HCEC 1CT (cell line): ENCODE data around the gene PCDHGA7.
"Not testable (repeated sequence)": the region's sequence is repeated elsewhere in the genome, so short reads cannot be mapped to it uniquely, and the experiment has no call there.

Source experiments
- DNase-seq: peaks from one replicate; pipeline ENCODE4 v3.0.0-alpha.2; 2017

Gene PCDHGA7

DNA sequence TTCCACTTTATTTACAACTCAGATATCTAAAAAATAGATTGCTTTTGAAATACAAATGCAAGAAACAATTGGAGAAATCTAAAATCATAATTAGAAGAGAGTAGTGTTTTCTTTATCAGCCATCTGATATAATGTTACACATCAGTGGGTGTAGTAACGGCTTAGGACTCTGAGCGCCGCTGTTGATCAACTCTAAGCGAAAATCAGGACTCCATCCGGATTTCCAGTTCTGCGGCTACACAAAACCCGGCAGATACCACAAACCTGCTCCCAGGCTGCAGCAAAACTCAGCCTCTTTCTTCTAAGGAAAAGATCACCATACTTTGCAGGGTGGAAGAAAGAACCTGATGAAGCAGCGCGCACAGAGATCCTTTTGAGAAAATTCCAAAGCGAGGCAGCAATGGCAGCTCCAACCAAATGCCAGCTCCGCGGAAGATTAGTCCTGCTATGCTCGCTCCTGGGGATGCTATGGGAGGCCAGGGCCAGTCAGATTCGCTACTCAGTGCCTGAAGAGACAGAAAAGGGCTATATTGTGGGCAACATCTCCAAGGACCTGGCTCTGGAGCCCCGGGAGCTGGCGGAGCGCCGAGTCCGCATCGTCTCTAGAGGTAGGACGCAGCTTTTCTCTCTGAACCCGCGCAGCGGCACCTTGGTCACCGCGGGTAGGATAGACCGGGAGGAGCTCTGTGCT lies 20.2 kb downstream of the PCDHGA7 start, which contains the start of gene PCDHGA9:
Gene PCDHGA9 (plus strand): TSS at position 226 of the 691 bp plus-strand sequence. CDS start 175 bp downstream, at position 401.
- peak; percentile 42 for DNase-seq

DNA sequence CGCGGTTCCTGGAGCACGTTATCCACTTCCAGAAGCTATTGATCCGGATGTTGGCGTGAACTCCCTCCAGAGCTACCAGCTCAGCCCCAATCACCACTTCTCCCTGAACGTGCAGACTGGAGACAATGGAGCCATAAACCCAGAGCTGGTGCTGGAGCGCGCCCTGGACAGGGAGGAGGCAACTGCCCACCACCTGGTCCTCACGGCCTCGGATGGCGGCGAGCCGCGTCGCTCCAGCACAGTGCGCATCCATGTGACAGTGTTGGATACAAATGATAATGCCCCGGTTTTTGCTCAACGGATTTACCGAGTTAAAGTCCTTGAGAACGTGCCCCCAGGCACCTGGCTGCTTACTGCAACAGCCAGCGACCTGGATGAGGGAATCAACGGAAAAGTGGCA lies 20.8 kb downstream of the PCDHGA7 start:
- no peak for DNase-seq

DNA sequence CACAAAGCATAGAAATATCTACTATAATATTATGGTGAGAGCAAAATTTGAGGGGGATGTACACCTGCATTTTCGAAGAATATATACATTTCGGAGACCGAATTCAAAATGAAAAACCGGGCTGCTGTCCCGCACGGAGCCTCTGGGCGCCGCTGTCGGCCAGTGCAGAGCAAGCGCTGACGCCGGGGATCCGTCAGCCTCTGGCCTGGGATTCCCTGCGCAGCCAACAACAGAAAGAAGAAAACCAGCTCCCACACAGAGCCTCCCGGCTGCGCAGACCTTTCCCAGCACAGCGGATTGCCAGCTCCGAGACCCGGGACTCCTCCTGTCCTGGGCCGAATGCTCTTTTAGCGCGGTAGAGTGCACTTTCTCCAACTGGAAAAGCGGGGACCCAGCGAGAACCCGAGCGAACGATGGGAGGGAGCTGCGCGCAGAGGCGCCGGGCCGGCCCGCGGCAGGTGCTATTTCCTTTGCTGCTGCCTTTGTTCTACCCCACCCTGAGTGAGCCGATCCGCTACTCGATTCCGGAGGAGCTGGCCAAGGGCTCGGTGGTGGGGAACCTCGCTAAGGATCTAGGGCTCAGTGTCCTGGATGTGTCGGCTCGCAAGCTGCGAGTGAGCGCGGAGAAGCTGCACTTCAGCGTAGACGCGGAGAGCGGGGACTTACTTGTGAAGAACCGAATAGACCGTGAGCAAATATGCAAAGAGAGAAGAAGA lies 25.4 kb downstream of the PCDHGA7 start, which contains the start of gene PCDHGB6:
Gene PCDHGB6 (plus strand): TSS at position 232 of the 716 bp plus-strand sequence. CDS start 182 bp downstream, at position 414.
- not testable (repeated sequence) for DNase-seq

DNA sequence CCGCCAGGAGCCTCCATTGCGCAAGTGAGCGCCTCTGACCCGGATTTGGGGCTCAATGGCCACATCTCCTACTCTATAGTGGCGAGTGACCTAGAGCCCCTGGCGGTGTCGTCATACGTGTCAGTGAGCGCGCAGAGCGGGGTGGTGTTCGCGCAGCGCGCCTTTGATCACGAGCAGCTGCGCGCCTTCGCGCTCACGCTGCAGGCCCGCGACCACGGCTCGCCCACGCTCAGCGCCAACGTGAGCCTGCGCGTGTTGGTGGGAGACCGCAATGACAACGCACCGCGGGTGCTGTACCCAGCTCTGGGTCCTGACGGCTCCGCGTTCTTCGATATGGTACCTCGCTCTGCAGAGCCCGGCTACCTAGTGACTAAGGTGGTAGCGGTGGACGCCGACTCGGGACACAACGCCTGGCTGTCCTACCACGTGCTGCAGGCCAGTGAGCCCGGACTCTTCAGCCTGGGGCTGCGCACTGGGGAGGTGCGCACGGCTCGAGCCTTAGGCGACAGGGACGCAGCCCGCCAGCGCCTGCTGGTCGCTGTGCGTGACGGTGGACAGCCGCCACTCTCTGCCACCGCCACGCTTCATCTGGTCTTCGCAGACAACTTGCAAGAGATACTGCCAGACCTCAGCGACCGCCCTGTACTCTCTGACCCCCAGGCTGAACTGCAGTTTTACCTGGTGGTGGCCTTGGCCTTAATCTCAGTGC lies 27.2 kb downstream of the PCDHGA7 start:
- DNase-seq: no peak

DNA sequence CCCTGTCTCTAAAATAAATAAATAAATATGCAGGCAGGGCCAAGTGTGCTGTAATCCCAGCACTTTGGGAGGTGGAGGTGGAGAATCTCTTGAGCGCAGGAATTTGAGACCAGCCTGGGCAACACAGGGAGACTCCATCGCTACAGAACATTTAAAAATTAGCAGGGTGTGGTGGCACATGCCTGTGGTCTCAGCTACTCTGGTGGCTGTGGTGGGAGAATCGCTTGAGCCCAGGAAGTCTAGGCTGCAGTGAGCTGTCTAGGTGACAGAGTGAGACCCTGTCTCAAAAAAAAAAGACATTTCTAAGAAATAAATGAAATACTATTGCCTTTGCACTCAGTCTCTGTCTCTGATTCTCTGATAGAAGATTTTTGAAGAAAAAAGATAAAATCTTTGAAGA lies 29.0 kb downstream of the PCDHGA7 start:
- DNase-seq: no peak

DNA sequence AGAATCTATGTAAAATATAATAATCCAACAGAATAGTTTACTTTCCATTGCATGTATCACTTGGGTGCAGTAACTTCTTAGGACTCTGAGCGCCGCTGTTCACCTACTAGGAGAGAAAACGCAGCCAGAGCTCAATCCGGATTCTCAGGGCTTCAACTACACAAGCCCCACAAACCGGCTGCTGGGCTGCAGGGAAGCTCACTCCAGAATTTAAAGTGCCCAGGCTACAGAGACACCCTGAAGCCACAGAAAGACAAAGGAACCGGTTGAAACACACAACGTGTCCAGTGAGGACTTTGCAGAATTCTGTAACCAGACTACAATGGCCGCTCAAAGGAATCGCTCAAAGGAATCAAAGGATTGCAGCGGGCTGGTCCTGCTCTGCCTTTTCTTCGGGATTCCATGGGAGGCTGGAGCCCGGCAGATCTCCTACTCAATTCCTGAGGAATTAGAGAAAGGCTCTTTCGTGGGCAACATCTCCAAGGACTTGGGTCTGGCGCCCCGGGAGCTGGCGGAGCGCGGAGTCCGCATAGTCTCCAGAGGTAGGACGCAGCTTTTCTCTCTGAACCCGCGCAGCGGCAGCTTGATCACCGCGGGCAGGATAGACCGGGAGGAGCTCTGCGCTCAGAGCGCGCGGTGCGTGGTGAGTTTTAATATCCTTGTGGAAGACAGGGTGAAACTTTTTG lies 30.5 kb downstream of the PCDHGA7 start, which contains the start of gene PCDHGA10:
Gene PCDHGA10 (plus strand): TSS at position 134 of the 686 bp plus-strand sequence. CDS start 189 bp downstream, at position 323.
- DNase-seq: peak; percentile 73

DNA sequence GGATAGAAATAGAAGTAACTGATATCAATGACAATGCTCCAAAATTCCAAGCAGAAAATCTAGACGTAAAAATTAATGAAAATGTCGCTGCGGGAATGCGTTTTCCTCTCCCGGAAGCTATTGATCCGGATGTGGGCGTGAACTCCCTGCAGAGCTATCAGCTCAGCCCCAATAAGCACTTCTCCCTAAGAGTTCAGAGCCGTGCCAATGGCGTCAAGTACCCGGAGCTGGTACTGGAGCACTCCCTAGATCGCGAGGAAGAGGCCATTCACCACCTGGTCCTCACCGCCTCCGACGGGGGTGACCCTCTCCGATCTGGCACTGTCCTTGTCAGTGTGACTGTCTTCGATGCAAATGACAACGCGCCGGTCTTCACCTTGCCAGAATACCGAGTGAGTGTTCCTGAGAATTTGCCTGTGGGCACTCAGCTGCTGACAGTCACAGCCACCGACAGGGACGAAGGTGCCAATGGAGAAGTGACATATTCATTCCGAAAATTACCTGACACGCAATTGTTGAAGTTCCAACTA lies 31.1 kb downstream of the PCDHGA7 start:
- DNase-seq: no peak

DNA sequence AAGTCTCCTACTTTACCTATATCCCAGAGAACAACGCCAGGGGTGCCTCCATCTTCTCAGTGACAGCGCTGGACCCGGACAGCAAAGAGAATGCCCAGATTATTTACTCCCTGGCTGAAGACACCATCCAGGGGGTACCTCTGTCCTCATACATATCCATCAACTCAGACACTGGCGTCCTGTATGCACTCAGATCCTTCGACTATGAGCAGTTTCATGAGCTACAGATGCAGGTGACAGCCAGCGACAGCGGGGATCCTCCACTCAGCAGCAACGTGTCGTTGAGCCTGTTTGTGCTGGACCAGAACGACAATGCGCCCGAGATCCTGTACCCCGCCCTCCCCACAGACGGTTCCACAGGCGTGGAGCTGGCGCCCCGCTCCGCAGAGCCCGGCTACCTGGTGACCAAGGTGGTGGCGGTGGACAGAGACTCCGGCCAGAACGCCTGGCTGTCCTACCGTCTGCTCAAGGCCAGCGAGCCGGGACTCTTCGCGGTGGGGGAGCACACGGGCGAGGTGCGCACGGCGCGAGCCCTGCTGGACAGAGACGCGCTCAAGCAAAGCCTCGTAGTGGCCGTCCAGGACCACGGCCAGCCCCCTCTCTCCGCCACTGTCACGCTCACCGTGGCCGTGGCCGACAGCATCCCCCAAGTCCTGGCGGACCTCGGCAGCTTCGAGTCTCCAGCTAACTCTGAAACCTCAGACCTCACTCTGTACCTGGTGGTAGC lies 32.2 kb downstream of the PCDHGA7 start:
- not testable (repeated sequence) for DNase-seq

DNA sequence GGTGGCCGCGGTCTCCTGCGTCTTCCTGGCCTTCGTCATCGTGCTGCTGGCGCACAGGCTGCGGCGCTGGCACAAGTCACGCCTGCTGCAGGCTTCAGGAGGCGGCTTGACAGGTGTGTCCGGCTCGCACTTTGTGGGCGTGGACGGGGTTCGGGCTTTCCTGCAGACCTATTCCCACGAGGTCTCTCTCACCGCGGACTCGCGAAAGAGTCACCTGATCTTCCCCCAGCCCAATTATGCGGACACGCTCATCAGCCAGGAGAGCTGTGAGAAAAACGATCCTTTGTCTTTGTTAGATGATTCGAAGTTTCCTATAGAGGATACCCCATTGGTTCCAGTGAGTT lies 32.7 kb downstream of the PCDHGA7 start:
- DNase-seq: not testable (repeated sequence)

DNA sequence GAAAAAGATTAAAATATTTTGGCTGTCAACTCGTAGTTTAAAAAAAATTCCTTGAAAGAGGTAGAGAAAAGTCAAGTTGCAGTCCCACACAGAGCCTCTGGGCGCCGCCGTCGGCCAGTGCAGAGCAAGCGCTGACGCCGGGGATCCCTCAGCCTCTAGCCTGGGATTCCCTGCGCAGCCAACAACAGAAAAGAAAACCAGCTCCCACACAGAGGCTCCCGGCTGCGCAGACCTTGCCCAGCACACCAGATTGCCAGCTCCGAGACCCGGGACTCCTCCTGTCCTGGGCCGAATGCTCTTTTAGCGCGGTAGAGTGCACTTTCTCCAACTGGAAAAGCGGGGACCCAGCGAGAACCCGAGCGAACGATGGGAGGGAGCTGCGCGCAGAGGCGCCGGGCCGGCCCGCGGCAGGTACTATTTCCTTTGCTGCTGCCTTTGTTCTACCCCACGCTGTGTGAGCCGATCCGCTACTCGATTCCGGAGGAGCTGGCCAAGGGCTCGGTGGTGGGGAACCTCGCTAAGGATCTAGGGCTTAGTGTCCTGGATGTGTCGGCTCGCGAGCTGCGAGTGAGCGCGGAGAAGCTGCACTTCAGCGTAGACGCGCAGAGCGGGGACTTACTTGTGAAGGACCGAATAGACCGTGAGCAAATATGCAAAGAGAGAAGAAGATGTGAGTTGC lies 35.1 kb downstream of the PCDHGA7 start, which contains the start of gene PCDHGB7:
Gene PCDHGB7 (plus strand): TSS at position 184 of the 679 bp plus-strand sequence. CDS start 183 bp downstream, at position 367.
- DNase-seq: peak; percentile 70

DNA sequence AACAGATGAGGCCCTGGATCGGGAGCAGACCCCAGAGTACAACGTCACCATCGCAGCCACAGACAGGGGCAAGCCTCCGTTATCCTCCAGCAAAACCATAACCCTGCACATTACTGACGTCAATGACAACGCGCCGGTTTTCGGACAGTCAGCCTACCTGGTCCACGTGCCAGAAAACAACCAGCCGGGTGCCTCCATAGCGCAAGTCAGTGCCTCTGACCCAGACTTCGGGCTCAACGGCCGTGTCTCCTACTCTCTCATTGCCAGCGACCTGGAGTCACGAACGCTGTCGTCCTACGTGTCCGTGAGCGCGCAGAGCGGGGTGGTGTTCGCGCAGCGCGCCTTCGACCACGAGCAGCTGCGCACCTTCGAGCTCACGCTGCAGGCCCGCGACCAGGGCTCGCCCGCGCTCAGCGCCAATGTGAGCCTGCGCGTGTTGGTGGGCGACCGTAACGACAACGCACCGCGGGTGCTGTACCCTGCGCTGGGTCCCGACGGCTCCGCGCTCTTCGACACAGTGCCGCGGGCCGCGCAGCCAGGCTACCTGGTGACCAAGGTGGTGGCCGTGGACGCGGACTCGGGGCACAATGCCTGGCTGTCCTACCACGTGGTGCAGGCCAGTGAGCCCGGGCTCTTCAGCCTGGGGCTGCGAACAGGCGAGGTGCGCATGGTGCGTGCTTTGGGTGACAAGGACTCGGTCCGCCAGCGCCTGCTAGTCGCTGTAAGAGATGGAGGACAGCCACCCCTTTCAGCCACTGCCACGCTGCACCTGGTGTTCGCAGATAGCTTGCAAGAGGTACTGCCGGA lies 36.7 kb downstream of the PCDHGA7 start:
- DNase-seq: no peak

DNA sequence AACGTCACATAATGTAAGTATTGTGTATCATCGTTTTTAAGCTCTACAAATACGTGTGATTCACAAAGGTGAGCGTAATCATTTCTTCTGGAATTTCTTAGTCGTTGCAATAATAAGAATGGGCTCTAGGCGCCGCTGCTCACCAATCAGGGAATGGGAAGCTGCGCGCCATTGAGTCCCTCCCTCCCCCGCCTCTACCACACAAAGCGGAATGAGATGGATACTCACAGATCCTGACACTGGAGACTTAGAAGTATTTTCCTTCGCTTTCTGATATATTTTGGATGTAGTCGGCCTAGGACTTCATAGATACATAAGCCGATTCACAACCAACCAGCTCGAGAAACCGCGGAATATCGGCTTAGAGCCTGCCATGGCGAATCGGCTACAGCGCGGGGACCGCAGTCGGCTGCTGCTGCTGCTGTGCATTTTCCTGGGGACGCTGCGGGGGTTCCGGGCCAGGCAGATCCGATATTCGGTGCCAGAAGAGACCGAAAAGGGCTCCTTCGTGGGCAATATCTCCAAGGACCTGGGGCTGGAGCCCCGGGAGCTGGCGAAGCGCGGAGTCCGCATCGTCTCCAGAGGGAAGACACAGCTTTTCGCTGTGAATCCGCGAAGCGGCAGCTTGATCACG lies 38.4 kb downstream of the PCDHGA7 start, which contains the start of gene PCDHGA11:
Gene PCDHGA11 (plus strand): TSS at position 197 of the 634 bp plus-strand sequence. CDS start 177 bp downstream, at position 374.
- DNase-seq: peak; percentile 13

DNA sequence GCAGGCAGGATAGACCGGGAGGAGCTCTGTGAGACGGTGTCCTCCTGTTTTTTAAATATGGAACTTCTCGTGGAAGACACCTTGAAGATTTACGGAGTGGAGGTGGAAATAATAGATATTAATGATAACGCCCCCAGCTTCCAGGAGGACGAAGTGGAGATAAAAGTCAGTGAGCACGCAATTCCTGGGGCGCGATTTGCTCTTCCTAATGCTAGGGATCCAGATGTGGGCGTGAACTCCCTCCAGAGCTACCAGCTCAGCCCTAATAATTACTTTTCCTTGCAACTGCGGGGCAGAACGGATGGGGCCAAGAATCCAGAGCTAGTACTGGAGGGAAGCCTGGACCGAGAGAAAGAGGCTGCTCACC lies 38.9 kb downstream of the PCDHGA7 start:
- no peak for DNase-seq

DNA sequence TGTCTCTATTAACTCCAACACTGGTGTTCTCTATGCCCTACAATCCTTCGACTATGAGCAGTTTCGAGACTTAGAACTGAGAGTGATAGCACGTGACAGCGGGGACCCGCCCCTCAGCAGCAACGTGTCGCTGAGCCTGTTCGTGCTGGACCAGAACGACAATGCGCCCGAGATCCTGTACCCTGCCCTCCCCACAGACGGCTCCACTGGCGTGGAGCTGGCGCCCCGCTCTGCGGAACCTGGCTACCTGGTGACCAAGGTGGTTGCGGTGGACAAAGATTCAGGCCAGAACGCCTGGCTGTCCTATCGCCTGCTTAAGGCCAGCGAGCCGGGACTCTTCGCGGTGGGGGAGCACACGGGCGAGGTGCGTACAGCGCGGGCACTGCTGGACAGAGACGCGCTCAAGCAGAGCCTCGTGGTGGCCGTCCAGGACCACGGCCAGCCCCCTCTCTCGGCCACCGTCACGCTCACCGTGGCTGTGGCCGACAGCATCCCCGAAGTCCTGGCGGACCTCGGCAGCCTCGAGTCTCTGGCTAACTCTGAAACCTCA lies 40.3 kb downstream of the PCDHGA7 start:
- no peak for DNase-seq

DNA sequence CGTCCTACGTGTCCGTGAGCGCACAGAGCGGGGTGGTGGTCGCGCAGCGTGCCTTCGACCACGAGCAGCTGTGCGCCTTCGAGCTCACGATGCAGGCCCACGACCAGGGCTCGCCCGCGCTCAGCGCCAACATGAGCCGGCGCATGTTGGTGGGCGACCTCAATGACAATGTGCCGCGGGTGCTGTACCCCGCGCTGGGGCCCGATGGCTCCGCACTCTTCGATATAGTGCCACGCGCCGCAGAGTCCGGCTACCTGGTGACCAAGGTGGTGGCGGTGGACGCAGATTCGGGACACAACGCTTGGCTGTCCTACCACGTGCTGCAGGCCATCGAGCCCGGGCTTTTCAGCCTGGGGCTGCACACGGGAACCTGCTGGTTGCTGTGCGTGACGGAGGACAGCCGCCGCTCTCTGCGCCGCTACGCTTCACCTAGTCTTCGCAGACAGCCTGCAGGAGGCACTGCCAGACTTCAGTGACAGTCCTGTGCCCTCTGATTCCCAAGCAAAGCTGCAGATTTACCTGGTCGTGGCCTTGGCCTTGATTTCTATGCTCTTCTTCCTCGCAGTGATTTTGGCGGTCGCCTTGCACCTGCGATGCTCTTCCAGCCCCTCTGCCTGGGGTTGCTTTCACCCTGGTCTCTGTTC lies 45.4 kb downstream of the PCDHGA7 start:
- no peak for DNase-seq

DNA sequence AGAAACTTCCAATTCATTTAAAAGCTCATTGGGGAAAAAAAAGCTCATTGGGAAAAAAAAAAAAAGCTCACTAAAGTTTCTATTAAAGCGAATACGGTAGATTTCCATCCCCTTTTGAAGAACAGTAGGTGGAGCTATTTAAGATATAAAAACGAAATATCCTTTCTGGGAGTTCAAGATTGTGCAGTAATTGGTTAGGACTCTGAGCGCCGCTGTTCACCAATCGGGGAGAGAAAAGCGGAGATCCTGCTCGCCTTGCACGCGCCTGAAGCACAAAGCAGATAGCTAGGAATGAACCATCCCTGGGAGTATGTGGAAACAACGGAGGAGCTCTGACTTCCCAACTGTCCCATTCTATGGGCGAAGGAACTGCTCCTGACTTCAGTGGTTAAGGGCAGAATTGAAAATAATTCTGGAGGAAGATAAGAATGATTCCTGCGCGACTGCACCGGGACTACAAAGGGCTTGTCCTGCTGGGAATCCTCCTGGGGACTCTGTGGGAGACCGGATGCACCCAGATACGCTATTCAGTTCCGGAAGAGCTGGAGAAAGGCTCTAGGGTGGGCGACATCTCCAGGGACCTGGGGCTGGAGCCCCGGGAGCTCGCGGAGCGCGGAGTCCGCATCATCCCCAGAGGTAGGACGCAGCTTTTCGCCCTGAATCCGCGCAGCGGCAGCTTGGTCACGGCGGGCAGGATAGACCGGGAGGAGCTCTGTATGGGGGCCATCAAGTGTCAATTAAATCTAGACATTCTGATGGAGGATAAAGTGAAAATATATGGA lies 48.0 kb downstream of the PCDHGA7 start, which contains the start of gene PCDHGA12:
Gene PCDHGA12 (plus strand): TSS at position 176 of the 782 bp plus-strand sequence. CDS start 253 bp downstream, at position 429.
- peak; percentile 79 for DNase-seq

DNA sequence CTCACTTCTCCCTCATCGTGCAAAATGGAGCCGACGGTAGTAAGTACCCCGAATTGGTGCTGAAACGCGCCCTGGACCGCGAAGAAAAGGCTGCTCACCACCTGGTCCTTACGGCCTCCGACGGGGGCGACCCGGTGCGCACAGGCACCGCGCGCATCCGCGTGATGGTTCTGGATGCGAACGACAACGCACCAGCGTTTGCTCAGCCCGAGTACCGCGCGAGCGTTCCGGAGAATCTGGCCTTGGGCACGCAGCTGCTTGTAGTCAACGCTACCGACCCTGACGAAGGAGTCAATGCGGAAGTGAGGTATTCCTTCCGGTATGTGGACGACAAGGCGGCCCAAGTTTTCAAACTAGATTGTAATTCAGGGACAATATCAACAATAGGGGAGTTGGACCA lies 48.7 kb downstream of the PCDHGA7 start:
- DNase-seq: no peak

DNA sequence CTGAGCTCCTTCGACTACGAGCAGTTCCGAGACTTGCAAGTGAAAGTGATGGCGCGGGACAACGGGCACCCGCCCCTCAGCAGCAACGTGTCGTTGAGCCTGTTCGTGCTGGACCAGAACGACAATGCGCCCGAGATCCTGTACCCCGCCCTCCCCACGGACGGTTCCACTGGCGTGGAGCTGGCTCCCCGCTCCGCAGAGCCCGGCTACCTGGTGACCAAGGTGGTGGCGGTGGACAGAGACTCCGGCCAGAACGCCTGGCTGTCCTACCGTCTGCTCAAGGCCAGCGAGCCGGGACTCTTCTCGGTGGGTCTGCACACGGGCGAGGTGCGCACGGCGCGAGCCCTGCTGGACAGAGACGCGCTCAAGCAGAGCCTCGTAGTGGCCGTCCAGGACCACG lies 49.8 kb downstream of the PCDHGA7 start:
- not testable (repeated sequence) for DNase-seq
